Liver (tissue), 9 donors: ENCODE data around the gene ZDHHC8. TPM values are rescaled to one million over a fixed set of nuclear protein-coding genes. Genes with fewer than 3 reads are reported as not detected.

Source experiments
- DNase-seq: peaks from one replicate; pipeline ENCODE4 v3.0.0-alpha.2; 2017; ENCODE audit warnings: low spot score
- H3K27ac ChIP-seq, 2 donors: one replicate each; pipeline ENCODE4 v1.7.0; 2013; ENCODE audit warnings: inconsistent platforms in 2 of 2, low read length in 2 of 2, control low read depth in 1 of 2, low read depth in 1 of 2, mild to moderate bottlenecking in 1 of 2
- H3K27me3 ChIP-seq, 4 donors: one replicate each; pipeline versions ENCODE4 v1.6.1 to v1.7.0; 2013; ENCODE audit warnings: low read length in 3 of 4, inconsistent platforms in 1 of 4, mild to moderate bottlenecking in 1 of 4, moderate library complexity in 1 of 4; ENCODE audit not compliant: control insufficient read depth in 4 of 4, insufficient read depth in 4 of 4
- H3K36me3 ChIP-seq, 4 donors: one replicate each; pipeline versions ENCODE4 v1.6.1 to v1.7.0; 2013; ENCODE audit warnings: low read length in 3 of 4, mild to moderate bottlenecking in 3 of 4, low read depth in 1 of 4, moderate library complexity in 1 of 4; ENCODE audit not compliant: control insufficient read depth in 4 of 4, insufficient read depth in 3 of 4
- H3K4me1 ChIP-seq, 4 donors: one replicate each; pipeline versions ENCODE4 v1.6.1 to v1.7.0; 2013; ENCODE audit warnings: low read length in 3 of 4, mild to moderate bottlenecking in 3 of 4, moderate library complexity in 1 of 4; ENCODE audit not compliant: control insufficient read depth in 4 of 4, insufficient read depth in 4 of 4
- H3K4me3 ChIP-seq, 3 donors: one replicate each; pipeline versions ENCODE4 v1.6.1 to v1.7.0; 2013; ENCODE audit warnings: low read length in 3 of 3, control low read depth in 1 of 3, low read depth in 1 of 3, mild to moderate bottlenecking in 1 of 3
- H3K9ac ChIP-seq, 2 donors: one replicate each; pipeline ENCODE4 v1.7.0; 2013; ENCODE audit warnings: low read length in 2 of 2, mild to moderate bottlenecking in 2 of 2, moderate library complexity in 2 of 2, control low read depth in 1 of 2, low read depth in 1 of 2
- H3K9me3 ChIP-seq, 4 donors: one replicate each; pipeline versions ENCODE4 v1.6.1 to v1.7.0; 2013; ENCODE audit warnings: low read length in 3 of 4; ENCODE audit not compliant: control insufficient read depth in 4 of 4
- CTCF ChIP-seq: fragments of 150-350 bp; IDR thresholded peaks from 2 replicates; pipeline ENCODE4 v1.5.1; 2017; ENCODE audit warnings: improper control_type of control experiment, low read depth, low read length; ENCODE audit not compliant: missing input control
- FOXA2 ChIP-seq: IDR thresholded peaks from 2 replicates; pipeline ENCODE4 v1.6.1; 2016; ENCODE audit warnings: antibody characterized with exemption
- GABPA ChIP-seq, 2 donors: IDR thresholded peaks in 1 of 2; conservative IDR thresholded peaks in 1 of 2; 2 replicates each; pipeline ENCODE4 v1.6.1; 2016; ENCODE audit warnings: antibody characterized with exemption in 2 of 2, mild to moderate bottlenecking in 1 of 2, moderate library complexity in 1 of 2
- HNF4A ChIP-seq, 2 donors: conservative IDR thresholded peaks; 2 replicates each; pipeline ENCODE4 v1.6.1; 2016; ENCODE audit warnings: antibody characterized with exemption in 2 of 2, mild to moderate bottlenecking in 2 of 2
- HNF4G ChIP-seq: IDR thresholded peaks from 2 replicates; pipeline ENCODE4 v1.6.1; 2016; ENCODE audit warnings: antibody characterized with exemption
- NR2F2 ChIP-seq: IDR thresholded peaks from 2 replicates; pipeline ENCODE4 v1.6.1; 2016; ENCODE audit warnings: antibody characterized with exemption
- REST ChIP-seq: IDR thresholded peaks from 2 replicates; pipeline ENCODE4 v1.6.1; 2016; ENCODE audit warnings: antibody characterized with exemption, mild to moderate bottlenecking
- RXRA ChIP-seq, 2 donors: IDR thresholded peaks; 2 replicates each; pipeline ENCODE4 v1.6.1; 2017 to 2018; ENCODE audit warnings: antibody characterized with exemption in 2 of 2, mild to moderate bottlenecking in 1 of 2
- SP1 ChIP-seq: IDR thresholded peaks from 2 replicates; pipeline ENCODE4 v1.6.1; 2018; ENCODE audit warnings: antibody characterized with exemption, mild to moderate bottlenecking
- TAF1 ChIP-seq: conservative IDR thresholded peaks from 2 replicates; pipeline ENCODE4 v1.6.1; 2016; ENCODE audit warnings: antibody characterized with exemption, mild to moderate bottlenecking
- WGBS: extraction: QIAGEN DNeasy Blood & Tissue Kit; methylation state at CpG from one replicate; pipeline ENCODE4 v1.1.7; 2013; 5-methylcytosine and 5-hydroxymethylcytosine counted together
- polyA plus RNA-seq, 2 donors: library from polyadenylated mRNA; stranded (reverse) in 1 of 2; unstranded in 1 of 2; fragments of 200-250 nt in 1 of 2; fragments of >200 nt in 1 of 2; fragmentation: Nextera tagmentation in 1 of 2; extraction: Ambion mirVana in 1 of 2; gene quantifications; one replicate each; pipeline versions ENCODE4 v1.2.1 to v1.2.3, GENCODE V29; 2013 to 2015
- total RNA-seq, 2 donors: library from RNA; depleted of rRNA; stranded (reverse); fragments of >200 nt; gene quantifications; one replicate each; pipeline ENCODE4 v1.2.3, GENCODE V29; 2014
- TF ChIP-seq, protein P1 (sequence below): IDR thresholded peaks from 2 replicates; pipeline ENCODE4 v1.6.1; 2016; ENCODE audit warnings: antibody characterized with exemption
- TF ChIP-seq, protein P2 (sequence below): IDR thresholded peaks from 2 replicates; pipeline ENCODE4 v1.6.1; 2016; ENCODE audit warnings: antibody characterized with exemption
- donor health status: healthy.
- donor health status: healthy.
- donor health status: healthy.
- donor health status: healthy.
- donor health status: healthy.

Gene ZDHHC8
- total and polyA plus RNA-seq, 4 donors, result 2.9 to 11.8 (median 6.8) TPM

- no peak overlapping the region for H3K9ac ChIP-seq
- no peaks in the 10 kb centered on the region for H3K4me1 ChIP-seq
- peaks cover 0 to 5% (median 0%) of the 10 kb centered on the region in 4 donors for H3K36me3 ChIP-seq
- H3K9me3 ChIP-seq, result no peaks in the 10 kb centered on the region
- WGBS, result 79% methylated on average over 14 of the region's 14 CpGs
- TF ChIP-seq, protein P1, sequence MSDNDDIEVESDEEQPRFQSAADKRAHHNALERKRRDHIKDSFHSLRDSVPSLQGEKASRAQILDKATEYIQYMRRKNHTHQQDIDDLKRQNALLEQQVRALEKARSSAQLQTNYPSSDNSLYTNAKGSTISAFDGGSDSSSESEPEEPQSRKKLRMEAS, result no peak
- TF ChIP-seq SP1 (no peak), NR2F2 (no peak), REST (no peak), HNF4G (no peak), FOXA2 (no peak), CTCF (no peak), HNF4A (conservative IDR thresholded peaks at IDR 0.05) (no peak), GABPA (IDR thresholded peaks at IDR 0.05 in 1 of 2, conservative IDR thresholded peaks at IDR 0.05 in 1 of 2) (no peak), RXRA (IDR thresholded peaks at IDR 0.05) (no peak)
- TF ChIP-seq, protein P2, sequence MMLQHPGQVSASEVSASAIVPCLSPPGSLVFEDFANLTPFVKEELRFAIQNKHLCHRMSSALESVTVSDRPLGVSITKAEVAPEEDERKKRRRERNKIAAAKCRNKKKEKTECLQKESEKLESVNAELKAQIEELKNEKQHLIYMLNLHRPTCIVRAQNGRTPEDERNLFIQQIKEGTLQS, result no peak
- H3K4me3 ChIP-seq, result no peak overlapping the region
- H3K27me3 ChIP-seq, result no peaks in the 10 kb centered on the region
- no peak for DNase-seq
- H3K27ac ChIP-seq, result no peak overlapping the region
These were observed 15.8 kb downstream of the ZDHHC8 start for GRCh38 chr22:20147237-20147988.

GRCh38 chr22:20148414-20148813, 16.8 kb downstream of the ZDHHC8 start:
- WGBS, result 88% methylated on average over 18 of the region's 18 CpGs
- Histone ChIP-seq H3K4me1 (no peaks in the 10 kb centered on the region), H3K27ac (no peak overlapping the region), H3K9ac (no peak overlapping the region), H3K9me3 (no peaks in the 10 kb centered on the region), H3K36me3 (peaks cover 0 to 5% (median 0%) of the 10 kb centered on the region in 4 donors), H3K27me3 (no peaks in the 10 kb centered on the region), H3K4me3 (no peak overlapping the region)
- no peak for DNase-seq
- no peak for TF ChIP-seq TAF1
- no peak for TF ChIP-seq HNF4G
